GM12878 (cell line): ENCODE results near the gene THADA. TPM values are rescaled to one million over a fixed set of nuclear protein-coding genes. Genes with fewer than 3 reads are reported as not detected.
A peak's percentile ranks its signal among the peaks of the same experiment; 100 is the strongest.

Experiments
- BACH1 ChIP-seq: fragments of 450-650 bp; IDR thresholded peaks from 2 replicates; pipeline ENCODE4 v1.6.1; 2017; ENCODE audit warnings: mild to moderate bottlenecking, borderline replicate concordance
- CBX3 ChIP-seq: fragments of 200-600 bp; sonication (generic); IDR thresholded peaks from 2 replicates; pipeline ENCODE4 v1.6.1; 2016; ENCODE audit warnings: low read depth, borderline replicate concordance
- CEBPB ChIP-seq, 2 experiments: fragments of 150-350 bp in 1 of 2; IDR thresholded peaks; 2 replicates each; pipeline ENCODE4 v1.6.1; 2012 to 2014; ENCODE audit warnings: low read depth in 2 of 2, low read length in 2 of 2, borderline replicate concordance in 1 of 2, inconsistent platforms in 1 of 2
- CHD1 ChIP-seq: IDR thresholded peaks from 2 replicates; pipeline ENCODE4 v1.6.1; 2012; ENCODE audit warnings: low read depth, low read length, improper control_type of control experiment
- CHD4 ChIP-seq: fragments of 200-600 bp; sonication (generic); IDR thresholded peaks from 2 replicates; pipeline ENCODE4 v1.6.1; 2016; ENCODE audit warnings: mild to moderate bottlenecking
- LARP7 ChIP-seq: fragments of 450-650 bp; IDR thresholded peaks from 2 replicates; pipeline ENCODE4 v1.6.1; 2017; ENCODE audit warnings: mild to moderate bottlenecking
- POLR2AphosphoS5 ChIP-seq: IDR thresholded peaks from 2 replicates; pipeline ENCODE4 v1.6.1; 2011; ENCODE audit warnings: mild to moderate bottlenecking, low read length, inconsistent platforms
- RB1 ChIP-seq: fragments of 450-650 bp; formaldehyde crosslinking; IDR thresholded peaks from 2 replicates; pipeline ENCODE4 v1.6.1; 2017; ENCODE audit warnings: mild to moderate bottlenecking, borderline replicate concordance
- SP1 ChIP-seq: IDR thresholded peaks from one replicate; pipeline ENCODE4 v1.6.1; 2011; ENCODE audit warnings: low read depth, low read length
- SRF ChIP-seq, 2 experiments: IDR thresholded peaks; 2 replicates each; pipeline ENCODE4 v1.6.1; 2011; ENCODE audit warnings: low read depth in 2 of 2, low read length in 2 of 2, mild to moderate bottlenecking in 1 of 2, moderate library complexity in 1 of 2
- ZNF24 ChIP-seq: fragments of 450-650 bp; IDR thresholded peaks from 2 replicates; pipeline ENCODE4 v1.6.1; 2017; ENCODE audit warnings: antibody characterized with exemption, mild to moderate bottlenecking
- ZNF274 ChIP-seq: IDR thresholded peaks from one replicate; pipeline ENCODE4 v1.8.0; 2011; ENCODE audit not compliant: insufficient read length, insufficient read depth
- polyA plus RNA-seq, 11 experiments: library from polyadenylated mRNA; depleted of rRNA in 4 of 11; unstranded in 6 of 11; stranded (reverse) in 5 of 11; fragments of >200 nt; fragmentation: Nextera tagmentation in 4 of 11; fragmentation: Illumina TruSeq in 1 of 11; extraction: Ambion mirVana in 4 of 11; extraction: Trizol in 1 of 11; gene quantifications; 1 replicate in 1 of 11; 2 replicates in 10 of 11; pipeline versions ENCODE4 v1.2.1 to v1.2.3, GENCODE V29; 2011 to 2016; ENCODE audit warnings: inconsistent platforms in 2 of 11, missing spikeins in 2 of 11, low read depth in 1 of 11
- total RNA-seq, 4 experiments: library from RNA; depleted of rRNA in 3 of 4; stranded (reverse); fragments of >200 nt in 3 of 4; fragmentation: Illumina TruSeq in 1 of 4; extraction: Trizol in 1 of 4; gene quantifications; 2 replicates each; pipeline versions ENCODE4 v1.2.1 to v1.2.3, GENCODE V29; 2013 to 2021
- TF ChIP-seq, protein P1 (sequence below), 3 experiments: IDR thresholded peaks in 2 of 3; conservative IDR thresholded peaks in 1 of 3; 2 replicates each; pipeline ENCODE4 v1.5.1; 2011; ENCODE audit warnings: low read depth in 3 of 3, low read length in 3 of 3, mild to moderate bottlenecking in 3 of 3, control low read depth in 2 of 3, moderate library complexity in 2 of 3, inconsistent platforms in 1 of 3, mixed read lengths in 1 of 3; ENCODE audit not compliant: control insufficient read depth in 2 of 3, insufficient read depth in 1 of 3; ENCODE audit errors: extremely low read depth in 1 of 3
- TF ChIP-seq, protein P2 (sequence below): IDR thresholded peaks from 2 replicates; pipeline ENCODE4 v1.6.1; 2012; ENCODE audit warnings: mild to moderate bottlenecking, low read depth, low read length
- TF ChIP-seq, protein P3 (sequence below): IDR thresholded peaks from 2 replicates; pipeline ENCODE4 v1.6.1; 2011; ENCODE audit warnings: borderline replicate concordance, low read depth, mild to moderate bottlenecking, moderate library complexity, mixed read lengths, low read length; ENCODE audit not compliant: insufficient read depth; ENCODE audit errors: extremely low read length
- TF ChIP-seq, protein P4 (sequence below): fragments of 450-650 bp; conservative IDR thresholded peaks from 2 replicates; pipeline ENCODE4 v1.6.1; 2017; ENCODE audit warnings: mild to moderate bottlenecking, moderate library complexity
- TF ChIP-seq, protein P5 (sequence below): fragments of 450-650 bp; IDR thresholded peaks from 2 replicates; pipeline ENCODE4 v1.6.1; 2017; ENCODE audit warnings: mild to moderate bottlenecking

THADA gene
- total and polyA plus RNA-seq, 10 of the 15 experiments (the other 5 are each of a cell fraction or from before 2014, with no cell fraction given) = 14.6 to 33.2 (median 23.2) TPM

DNA sequence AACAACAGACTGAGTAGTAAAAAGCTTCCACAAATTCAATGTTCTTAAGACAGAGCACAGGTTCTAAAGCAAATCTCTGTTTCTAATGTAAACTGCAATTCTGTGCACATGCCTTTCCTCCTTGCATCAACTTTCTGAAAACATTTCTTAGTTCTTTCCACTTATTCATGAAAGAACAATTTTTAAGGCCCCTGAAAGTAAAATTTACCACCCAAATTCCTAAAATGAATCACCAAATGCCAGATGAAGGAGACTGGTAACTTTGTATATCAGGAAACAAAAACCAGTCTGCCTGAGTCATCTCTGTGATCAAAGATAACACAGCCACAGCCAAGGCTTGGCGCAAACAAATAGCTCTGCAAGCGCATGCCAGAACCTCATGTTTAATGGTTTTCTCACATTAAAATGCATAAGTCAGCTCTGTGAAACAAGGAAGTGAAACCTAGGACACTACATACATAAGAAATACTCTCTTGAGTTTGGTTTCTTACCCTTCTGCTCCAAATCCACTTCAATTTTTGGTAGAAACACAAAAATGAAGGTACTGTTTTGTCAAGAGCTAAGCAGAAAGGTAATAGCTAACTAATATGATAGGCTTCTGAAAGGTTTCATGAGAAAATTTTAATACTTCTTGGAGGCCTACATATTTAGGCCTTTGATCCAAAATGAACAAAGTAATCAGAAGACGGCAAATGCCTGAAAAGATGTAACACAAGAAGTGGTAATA lies 169.4 kb downstream of the THADA start (continued):
- TF ChIP-seq, protein P1, sequence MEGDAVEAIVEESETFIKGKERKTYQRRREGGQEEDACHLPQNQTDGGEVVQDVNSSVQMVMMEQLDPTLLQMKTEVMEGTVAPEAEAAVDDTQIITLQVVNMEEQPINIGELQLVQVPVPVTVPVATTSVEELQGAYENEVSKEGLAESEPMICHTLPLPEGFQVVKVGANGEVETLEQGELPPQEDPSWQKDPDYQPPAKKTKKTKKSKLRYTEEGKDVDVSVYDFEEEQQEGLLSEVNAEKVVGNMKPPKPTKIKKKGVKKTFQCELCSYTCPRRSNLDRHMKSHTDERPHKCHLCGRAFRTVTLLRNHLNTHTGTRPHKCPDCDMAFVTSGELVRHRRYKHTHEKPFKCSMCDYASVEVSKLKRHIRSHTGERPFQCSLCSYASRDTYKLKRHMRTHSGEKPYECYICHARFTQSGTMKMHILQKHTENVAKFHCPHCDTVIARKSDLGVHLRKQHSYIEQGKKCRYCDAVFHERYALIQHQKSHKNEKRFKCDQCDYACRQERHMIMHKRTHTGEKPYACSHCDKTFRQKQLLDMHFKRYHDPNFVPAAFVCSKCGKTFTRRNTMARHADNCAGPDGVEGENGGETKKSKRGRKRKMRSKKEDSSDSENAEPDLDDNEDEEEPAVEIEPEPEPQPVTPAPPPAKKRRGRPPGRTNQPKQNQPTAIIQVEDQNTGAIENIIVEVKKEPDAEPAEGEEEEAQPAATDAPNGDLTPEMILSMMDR (IDR thresholded peaks at IDR 0.05 in 2 of 3, conservative IDR thresholded peaks at IDR 0.05 in 1 of 3; ENCODE audit: control insufficient read depth in 2 of 3, extremely low read depth in 1 of 3, insufficient read depth in 1 of 3, low read depth in 3 of 3, low read length in 3 of 3) = no peak
- TF ChIP-seq RB1 (no peak), SRF (IDR thresholded peaks at IDR 0.05; ENCODE audit: low read depth in 2 of 2, low read length in 2 of 2) (0 out of 4 replicates have a peak, but pooled peaks of 1 of the 2 experiments have one; percentile 25), ZNF24 (0 out of 2 replicates have a peak, but pooled peaks have one; percentile 38), LARP7 (no peak), BACH1 (peak; percentile 96; the same call in 1 of the 2 replicates), CHD4 (no peak), CBX3 (no peak), CEBPB (IDR thresholded peaks at IDR 0.05; ENCODE audit: borderline replicate concordance in 1 of 2, low read depth in 2 of 2, low read length in 2 of 2) (peak in 1 of 2 experiments; percentile 91; a peak in 2 of 4 replicates), ZNF274 (no peak), CHD1 (no peak), SP1 (peak; percentile 32), POLR2AphosphoS5 (no peak)
- TF ChIP-seq, protein P2, sequence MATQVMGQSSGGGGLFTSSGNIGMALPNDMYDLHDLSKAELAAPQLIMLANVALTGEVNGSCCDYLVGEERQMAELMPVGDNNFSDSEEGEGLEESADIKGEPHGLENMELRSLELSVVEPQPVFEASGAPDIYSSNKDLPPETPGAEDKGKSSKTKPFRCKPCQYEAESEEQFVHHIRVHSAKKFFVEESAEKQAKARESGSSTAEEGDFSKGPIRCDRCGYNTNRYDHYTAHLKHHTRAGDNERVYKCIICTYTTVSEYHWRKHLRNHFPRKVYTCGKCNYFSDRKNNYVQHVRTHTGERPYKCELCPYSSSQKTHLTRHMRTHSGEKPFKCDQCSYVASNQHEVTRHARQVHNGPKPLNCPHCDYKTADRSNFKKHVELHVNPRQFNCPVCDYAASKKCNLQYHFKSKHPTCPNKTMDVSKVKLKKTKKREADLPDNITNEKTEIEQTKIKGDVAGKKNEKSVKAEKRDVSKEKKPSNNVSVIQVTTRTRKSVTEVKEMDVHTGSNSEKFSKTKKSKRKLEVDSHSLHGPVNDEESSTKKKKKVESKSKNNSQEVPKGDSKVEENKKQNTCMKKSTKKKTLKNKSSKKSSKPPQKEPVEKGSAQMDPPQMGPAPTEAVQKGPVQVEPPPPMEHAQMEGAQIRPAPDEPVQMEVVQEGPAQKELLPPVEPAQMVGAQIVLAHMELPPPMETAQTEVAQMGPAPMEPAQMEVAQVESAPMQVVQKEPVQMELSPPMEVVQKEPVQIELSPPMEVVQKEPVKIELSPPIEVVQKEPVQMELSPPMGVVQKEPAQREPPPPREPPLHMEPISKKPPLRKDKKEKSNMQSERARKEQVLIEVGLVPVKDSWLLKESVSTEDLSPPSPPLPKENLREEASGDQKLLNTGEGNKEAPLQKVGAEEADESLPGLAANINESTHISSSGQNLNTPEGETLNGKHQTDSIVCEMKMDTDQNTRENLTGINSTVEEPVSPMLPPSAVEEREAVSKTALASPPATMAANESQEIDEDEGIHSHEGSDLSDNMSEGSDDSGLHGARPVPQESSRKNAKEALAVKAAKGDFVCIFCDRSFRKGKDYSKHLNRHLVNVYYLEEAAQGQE = no peak
- TF ChIP-seq, protein P3, sequence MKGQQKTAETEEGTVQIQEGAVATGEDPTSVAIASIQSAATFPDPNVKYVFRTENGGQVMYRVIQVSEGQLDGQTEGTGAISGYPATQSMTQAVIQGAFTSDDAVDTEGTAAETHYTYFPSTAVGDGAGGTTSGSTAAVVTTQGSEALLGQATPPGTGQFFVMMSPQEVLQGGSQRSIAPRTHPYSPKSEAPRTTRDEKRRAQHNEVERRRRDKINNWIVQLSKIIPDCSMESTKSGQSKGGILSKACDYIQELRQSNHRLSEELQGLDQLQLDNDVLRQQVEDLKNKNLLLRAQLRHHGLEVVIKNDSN = no peak
- TF ChIP-seq, protein P4, sequence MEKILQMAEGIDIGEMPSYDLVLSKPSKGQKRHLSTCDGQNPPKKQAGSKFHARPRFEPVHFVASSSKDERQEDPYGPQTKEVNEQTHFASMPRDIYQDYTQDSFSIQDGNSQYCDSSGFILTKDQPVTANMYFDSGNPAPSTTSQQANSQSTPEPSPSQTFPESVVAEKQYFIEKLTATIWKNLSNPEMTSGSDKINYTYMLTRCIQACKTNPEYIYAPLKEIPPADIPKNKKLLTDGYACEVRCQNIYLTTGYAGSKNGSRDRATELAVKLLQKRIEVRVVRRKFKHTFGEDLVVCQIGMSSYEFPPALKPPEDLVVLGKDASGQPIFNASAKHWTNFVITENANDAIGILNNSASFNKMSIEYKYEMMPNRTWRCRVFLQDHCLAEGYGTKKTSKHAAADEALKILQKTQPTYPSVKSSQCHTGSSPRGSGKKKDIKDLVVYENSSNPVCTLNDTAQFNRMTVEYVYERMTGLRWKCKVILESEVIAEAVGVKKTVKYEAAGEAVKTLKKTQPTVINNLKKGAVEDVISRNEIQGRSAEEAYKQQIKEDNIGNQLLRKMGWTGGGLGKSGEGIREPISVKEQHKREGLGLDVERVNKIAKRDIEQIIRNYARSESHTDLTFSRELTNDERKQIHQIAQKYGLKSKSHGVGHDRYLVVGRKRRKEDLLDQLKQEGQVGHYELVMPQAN = peak; percentile 34; the same call in 1 of the 2 replicates
- TF ChIP-seq, protein P5, sequence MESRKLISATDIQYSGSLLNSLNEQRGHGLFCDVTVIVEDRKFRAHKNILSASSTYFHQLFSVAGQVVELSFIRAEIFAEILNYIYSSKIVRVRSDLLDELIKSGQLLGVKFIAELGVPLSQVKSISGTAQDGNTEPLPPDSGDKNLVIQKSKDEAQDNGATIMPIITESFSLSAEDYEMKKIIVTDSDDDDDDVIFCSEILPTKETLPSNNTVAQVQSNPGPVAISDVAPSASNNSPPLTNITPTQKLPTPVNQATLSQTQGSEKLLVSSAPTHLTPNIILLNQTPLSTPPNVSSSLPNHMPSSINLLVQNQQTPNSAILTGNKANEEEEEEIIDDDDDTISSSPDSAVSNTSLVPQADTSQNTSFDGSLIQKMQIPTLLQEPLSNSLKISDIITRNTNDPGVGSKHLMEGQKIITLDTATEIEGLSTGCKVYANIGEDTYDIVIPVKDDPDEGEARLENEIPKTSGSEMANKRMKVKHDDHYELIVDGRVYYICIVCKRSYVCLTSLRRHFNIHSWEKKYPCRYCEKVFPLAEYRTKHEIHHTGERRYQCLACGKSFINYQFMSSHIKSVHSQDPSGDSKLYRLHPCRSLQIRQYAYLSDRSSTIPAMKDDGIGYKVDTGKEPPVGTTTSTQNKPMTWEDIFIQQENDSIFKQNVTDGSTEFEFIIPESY = no peak
